Midbrain (tissue), 1 donor: ENCODE data around the gene UQCC2.
A peak's percentile ranks its signal among the peaks of the same experiment; 100 is the strongest.

Experiments
- DNase-seq: peaks from one replicate; lab custom pipeline; 2025; lab: John Stamatoyannopoulos, UW

The UQCC2 gene

GRCh38 chr6:33711140-33712129 is at the start of gene UQCC2:
Gene UQCC2, minus strand, starts transcription at chr6:33711700. Its CDS starts 14 bp downstream, at chr6:33711686.
- peak; percentile 97 for DNase-seq

DNA sequence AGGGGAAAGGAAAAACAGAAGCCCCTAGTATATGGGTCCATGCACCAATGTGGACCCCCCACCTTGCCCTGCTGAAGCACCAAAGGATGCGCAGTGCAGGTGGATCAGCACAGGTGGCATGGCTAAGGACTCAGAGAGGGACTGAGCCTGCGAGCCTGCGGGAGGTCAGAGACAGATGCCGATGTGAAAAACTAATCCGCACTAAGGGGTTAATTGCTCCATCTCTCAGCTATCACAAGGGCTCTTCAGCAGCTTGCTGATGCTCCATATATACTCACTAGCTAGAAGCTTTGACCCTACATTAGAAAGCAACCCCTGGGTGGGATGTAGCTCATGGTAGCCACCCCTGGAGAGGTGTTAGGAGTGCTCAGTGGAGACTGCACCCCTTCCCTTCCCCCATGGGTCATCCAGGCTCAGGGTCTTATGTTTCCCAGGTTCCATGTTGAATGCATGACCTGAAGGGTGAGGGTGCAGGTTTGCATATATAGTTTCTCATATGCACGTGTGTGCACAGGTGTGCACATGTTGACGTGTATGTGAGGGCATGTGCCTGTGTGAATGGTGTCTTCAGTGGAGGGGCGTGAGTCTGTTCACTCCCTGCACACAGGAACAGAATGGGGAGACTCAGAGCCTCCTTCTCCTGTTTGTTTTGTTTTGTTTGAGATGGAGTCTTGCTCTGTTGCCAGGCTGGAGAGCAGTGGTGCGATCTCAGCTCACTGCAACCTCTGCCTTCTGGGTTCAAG is 48.6 kb upstream of the UQCC2 start:
- DNase-seq, result no peak

- no peak for DNase-seq
These were observed 47.3 kb upstream of the UQCC2 start for GRCh38 chr6:33758815-33759216.

- no peak for DNase-seq
These were observed 46.4 kb upstream of the UQCC2 start for GRCh38 chr6:33757906-33758305.

GRCh38 chr6:33757113-33757512 is 45.6 kb upstream of the UQCC2 start:
- DNase-seq, result no peak

GRCh38 chr6:33756211-33756954 is 44.9 kb upstream of the UQCC2 start:
- DNase-seq, result no peak

- DNase-seq, result no peak
These were observed 43.8 kb upstream of the UQCC2 start for GRCh38 chr6:33755070-33755869.

DNA sequence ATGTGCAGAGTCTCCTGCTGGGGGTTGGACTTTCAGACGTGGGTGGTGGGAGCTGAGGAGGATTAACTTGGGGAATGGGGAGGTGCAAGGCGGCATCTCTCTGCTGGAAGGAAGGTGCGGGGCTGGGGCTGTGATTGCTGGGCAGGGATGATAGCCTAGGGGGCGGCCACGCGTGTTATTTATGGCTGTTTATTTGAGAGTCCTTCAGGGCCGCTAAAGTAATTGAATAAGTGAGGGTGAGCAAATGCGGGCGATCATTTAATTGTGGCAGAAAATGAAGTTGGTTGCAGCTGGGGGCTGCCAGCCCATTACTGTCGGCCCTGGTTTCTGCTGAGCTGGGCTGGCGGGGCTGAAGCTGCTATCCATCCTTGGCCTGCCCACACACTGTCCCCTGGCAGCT is 42.7 kb upstream of the UQCC2 start:
- no peak for DNase-seq

GRCh38 chr6:33752646-33753015 is 41.1 kb upstream of the UQCC2 start:
- no peak for DNase-seq

DNA sequence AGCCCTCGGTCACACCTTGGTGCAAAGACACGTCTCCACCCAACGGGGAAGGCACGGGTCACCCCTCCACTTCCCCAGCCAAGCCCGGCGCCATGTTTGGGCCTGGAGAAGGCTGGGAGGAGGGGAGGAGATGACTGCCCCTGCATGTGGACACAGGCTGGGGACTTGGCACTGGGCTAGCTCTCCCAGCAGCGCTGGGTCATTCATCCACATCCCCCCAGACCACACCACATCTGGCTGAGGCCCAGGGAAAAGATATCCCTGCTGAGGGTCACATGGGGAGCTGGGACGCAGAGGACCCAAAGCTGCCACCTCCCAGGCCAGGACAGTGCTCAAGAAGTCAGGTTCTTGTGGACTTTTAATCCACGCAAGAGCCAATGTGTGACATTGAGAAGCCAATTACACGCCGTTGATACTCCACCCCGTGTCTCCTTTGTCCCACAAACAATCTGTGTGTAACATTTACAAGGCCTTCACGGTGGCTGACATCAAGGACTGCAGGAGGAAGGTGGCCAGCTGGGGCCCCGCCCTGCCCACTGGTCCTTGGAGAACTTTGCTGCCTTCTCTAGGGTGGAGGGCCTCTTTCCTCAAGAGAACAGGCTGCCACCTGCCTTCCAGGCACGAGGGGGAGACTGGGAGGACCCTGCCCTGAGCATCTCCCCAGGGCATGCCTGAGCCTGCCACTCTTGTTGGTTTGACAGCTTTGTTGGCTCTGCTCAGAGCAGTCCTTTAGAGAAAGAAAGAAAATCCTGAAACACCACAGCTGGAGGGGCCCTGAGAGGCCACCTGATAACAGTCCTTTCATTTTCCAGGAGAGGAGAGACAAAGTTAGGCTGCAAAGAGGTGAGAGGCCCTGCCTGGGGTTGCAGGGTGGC is 40.5 kb upstream of the UQCC2 start:
- DNase-seq, result no peak

DNA sequence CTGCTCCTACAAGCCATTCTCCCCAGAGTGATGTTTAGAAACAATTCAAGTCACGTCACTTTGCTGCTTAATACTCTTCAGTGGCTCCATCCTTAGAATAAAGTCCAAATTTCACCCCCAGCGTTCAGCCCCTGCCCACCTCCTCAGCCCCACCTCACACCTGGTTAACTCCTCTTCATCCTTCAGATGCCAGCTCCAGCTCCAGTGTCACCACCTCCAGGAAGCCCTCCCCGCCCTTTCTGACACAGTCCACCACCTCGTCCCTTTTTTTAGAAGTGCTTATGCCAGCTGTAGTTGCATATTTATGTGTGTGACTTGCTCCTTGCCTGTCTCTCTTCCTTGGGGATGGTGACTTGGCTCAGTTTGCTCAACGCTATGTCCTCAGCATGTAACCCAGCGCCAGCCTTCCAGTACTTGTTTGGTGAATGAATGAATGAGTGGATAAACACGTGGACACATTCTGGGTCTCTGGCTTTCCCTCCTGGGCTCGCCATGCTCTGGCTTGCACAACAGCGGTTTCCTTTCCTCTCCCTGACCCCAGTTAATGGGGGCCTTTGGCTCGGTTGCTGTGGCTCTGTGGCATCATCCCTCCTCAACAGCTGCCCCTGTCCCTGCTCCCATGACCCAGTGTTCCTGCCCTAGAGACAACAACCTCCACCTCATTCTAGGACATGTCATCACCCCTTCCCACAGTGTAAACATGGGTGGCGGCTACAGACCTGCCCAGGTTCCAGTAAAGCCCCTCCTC is 38.9 kb upstream of the UQCC2 start:
- DNase-seq, result no peak

DNA sequence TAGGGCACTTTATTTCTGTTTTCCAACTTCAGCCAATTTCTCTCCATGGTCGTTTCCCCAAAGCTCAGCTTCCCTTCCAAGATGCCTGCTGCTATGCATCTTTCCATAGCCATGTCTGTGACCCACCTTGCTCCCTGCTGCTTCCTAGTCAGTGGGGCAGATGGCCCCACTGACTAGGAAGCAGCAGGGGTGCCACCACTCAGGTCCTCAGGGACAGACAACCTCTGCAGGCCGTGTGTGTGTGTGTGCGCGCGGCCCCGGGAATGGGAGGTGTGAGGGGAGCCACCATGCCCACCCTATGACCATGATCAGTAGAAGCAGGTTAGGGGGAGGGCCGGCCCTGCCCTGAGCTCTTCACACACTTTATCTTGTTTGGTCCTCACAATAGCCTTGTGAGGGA is 37.9 kb upstream of the UQCC2 start:
- no peak for DNase-seq

GRCh38 chr6:33748841-33749240 is 37.3 kb upstream of the UQCC2 start:
- no peak for DNase-seq

GRCh38 chr6:33747823-33748222 is 36.3 kb upstream of the UQCC2 start:
- DNase-seq, result no peak

DNA sequence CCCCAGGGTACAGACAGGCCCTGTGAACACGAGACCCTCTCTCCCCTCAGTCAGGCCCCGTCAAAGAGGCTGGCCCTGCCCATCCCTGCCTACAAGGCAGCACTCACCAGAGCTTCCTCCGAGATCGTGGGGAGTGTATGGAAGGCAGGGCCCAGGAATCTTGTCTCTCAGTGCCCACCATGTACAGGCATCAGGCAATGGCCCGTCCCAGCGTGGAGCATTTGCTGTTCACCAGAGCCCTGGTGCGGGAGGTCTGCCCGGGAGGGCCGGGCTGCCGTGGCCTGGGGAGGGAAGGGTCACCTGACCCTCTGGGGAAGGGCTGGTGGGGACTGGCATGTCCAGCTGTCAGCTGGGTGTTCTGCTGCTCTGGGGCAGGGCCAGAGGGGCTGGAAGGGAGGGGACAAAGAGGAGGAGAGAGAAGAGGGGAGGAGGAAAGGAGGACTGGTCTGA is 35.2 kb upstream of the UQCC2 start, which contains the start of gene IP6K3:
TSS of gene IP6K3 (minus strand) at position 255 of the 450 bp plus-strand sequence. CDS start 11,429 bp downstream, outside the sequence.
- peak; percentile 87 for DNase-seq

- peak; percentile 80 for DNase-seq
These were observed 34.6 kb upstream of the UQCC2 start for GRCh38 chr6:33746036-33746600.

- no peak for DNase-seq
These were observed 34.0 kb upstream of the UQCC2 start for GRCh38 chr6:33745548-33745947.

DNA sequence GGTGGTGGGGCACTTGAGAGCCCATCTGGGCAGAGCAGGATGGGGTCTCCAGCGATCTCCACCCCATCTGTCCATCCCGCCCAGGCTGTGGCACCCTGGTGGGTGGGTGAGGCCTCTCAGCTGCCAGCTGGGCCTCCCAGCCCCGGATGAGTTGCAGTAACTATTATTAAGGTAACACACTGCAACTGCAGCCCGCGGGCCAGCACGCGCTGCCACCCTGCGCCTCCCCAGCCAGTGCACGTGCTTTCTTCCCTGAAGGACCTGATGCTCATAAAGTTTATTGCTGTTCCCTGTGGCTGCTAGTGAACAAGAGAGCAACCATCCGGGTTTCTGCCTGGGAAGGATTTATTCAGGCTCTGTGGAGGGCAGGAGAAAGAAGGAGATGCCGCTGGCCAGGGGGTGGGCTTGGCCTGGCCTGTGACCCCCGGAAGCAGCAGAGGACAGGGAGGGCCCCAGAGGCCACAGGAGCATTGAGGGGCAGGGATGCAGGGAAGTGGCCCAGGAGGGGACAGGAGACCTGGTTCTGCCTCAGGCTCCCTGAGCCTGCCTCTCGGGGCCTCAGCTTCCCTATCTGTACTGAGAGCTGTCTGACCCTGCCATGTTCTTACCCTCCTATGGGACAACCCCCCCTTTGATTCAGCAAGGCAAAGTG is 33.5 kb upstream of the UQCC2 start:
- no peak for DNase-seq
